22Rv1 (cell line): ENCODE results near the gene PACS1.

ENCODE experiments used
- CTCF ChIP-seq: fragments of 450-650 bp; IDR thresholded peaks from 2 replicates; pipeline ENCODE4 v1.5.1; 2017; ENCODE audit warnings: mild to moderate bottlenecking
- ZFX ChIP-seq: fragments of 450-650 bp; IDR thresholded peaks from 2 replicates; pipeline ENCODE4 v1.6.1; 2017; ENCODE audit warnings: antibody characterized with exemption, borderline replicate concordance

- no peak for TF ChIP-seq CTCF
- no peak for TF ChIP-seq ZFX
These were observed 13.7 kb downstream of the PACS1 start for GRCh38 chr11:66083767-66084166.
